ENCODE measurements around the gene PLEKHA7.
"Not testable (repeated sequence)": the region's sequence is repeated elsewhere in the genome, so short reads cannot be mapped to it uniquely, and the experiment has no call there.

PLEKHA7 gene

DNA sequence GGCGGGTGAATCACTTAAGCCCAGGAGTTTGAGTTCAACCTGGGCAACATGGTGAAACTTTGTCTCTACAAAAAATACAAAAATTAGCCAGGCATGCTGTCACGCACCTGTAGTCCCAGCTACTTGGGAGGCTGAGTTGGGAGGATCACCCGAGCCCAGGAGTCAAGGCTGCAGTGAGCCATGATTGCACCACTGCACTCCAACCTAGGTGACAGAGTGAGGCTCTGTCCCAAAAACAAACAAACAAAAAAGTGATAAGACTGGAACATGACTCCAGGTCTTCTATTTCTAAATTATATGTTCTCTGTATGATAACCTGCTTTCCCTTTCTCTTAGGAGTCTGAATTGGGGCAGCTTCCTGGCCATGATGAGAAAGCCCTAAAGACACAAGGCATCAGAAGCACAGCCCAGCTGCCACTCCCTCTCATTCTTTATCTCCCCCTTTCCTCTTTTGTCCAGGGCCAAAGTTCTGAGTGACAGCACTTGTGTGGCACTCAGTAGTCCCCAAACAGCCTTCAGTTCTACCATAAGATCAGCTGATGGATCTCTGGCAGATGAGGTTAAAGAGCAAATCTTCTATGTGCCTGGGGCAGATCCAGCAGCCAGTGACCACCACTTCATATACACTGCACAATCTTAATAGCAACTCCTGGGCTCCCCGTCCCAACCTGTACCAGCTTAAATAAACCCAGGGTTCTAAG lies 139.8 kb downstream of the PLEKHA7 start:
- DNase-seq: no peak

DNA sequence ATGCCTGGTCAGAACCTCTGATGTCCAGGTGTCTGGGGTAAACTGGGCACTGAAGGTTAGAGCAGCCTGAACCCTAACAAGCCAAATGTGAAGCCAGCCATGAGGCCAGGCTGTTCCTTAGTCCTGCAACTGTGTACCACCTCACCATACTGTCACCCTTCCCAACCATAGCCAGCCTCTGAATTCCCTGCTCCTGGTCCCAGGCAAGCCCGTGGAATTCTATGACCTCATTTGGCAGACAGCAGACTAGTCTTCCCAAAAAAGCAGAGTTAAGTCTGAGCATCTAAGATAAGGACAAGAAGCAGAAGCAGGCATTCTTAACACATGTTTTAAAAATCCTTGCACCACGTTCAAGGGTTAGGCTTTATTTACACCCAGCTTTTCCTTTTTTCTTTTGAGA lies 140.9 kb downstream of the PLEKHA7 start:
- DNase-seq: no peak

DNA sequence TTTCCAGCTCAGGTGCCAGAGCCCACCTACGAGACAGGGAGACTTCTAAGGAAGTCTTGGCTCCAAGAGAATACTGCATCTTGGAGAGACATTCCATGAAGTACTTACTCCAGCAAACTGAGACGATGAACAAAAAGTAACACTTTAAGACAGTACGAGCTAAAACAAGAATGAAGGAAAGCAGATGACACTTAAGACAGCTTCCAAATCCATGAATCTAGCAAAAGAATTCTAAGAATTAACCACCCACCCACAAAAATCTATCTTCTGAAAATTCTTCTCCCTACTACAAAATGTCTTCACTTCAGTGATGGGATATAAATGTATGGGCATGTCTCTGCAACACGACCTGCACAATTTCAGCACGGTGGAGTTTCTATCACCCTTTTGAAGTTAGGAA lies 142.8 kb downstream of the PLEKHA7 start:
- no peak for DNase-seq

DNA sequence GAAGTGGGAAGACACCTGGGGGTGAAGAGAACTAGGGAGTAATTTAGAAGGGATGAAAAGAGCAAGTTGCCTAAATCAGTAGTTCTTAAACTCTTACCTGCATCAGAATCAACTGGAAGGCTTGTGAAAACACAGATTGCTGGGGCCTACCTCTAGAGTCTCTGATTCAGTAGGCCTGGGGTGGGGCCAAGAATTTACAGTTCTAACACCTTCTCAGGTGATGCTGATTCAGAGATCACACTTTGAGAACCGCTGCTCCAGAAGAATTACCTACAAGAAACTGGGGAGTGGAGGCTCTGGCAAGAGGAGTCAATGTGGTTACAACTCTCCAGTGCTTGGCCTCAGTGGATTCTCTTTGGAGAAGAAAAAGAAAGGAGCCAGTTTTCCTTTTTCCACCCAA lies 147.1 kb downstream of the PLEKHA7 start:
- DNase-seq: no peak

DNA sequence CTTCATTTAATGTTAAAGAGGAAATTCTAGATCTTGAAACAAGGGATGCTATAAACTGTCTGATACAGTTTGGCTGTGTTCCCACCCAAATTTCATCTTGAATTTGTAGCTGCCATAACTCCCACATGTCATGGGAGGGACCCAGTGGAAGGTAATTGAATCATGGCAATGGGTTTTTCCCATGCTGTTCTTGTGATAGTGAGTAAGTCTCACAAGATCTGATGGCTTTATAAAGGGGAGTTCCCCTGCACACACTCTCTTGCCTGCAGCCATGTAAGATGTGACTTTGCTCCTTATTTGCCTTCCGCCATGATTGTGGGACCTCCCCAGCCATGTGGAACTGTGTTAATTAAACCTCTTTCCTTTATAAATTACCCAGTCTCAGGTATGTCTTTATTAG lies 149.8 kb downstream of the PLEKHA7 start:
- not testable (repeated sequence) for DNase-seq

DNA sequence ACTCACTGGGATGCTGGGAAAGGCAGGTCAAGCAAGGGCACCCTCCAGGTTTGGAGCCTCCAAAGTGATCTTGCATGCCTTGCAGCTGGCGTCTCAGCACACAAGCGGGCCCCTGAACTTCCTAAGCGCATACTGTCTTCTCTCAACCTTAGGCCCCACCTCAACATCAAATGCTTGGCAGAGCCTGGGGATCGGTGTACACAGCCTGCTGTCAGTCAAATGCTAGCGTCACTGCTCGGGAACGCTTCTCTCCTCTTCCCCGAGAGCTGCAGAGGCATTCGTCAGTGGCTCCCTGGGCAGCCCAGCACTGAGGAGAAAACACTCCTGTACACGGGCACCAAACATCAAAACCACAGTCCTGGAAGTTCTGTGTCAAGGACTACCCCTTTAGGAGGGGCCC lies 150.8 kb downstream of the PLEKHA7 start:
- DNase-seq: peak; percentile 86

DNA sequence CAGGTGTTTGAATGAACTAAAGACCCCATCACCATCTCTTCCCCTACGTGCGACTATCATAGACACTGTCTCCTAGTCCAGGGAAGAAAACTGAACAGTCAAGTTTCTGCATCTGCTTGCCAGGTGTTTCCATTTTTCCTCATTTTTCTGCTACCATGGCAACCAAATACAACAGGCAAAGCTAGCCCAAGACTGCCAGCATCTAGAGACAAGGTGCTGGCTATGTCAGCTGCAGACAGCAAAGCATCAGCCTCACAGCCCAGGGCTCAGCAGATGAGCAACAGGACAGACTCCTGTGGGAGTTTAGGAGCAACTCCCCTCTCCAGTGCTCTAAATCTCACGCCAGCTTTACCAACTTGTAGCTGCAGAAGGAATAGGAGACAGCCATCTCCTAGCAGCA lies 151.5 kb downstream of the PLEKHA7 start:
- DNase-seq: no peak

DNA sequence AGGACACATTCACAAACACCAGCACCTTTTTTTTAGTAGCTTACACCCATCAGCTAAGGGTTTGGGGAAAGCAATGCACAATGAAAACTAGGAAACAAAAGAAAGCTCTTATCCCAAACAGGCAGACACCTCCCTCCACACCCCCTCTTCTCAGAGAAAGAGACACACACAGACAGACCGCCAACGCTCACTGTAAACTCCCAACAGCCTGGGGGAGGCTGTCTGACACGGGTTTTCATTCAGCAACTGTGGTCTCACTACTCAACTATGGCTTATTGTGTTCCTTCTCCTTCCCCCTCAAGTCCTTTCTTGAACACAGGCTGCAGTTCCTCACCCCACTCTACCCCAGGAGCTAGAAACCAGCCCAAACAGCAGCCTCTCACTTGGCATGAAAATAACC lies 152.4 kb downstream of the PLEKHA7 start:
- DNase-seq: no peak

DNA sequence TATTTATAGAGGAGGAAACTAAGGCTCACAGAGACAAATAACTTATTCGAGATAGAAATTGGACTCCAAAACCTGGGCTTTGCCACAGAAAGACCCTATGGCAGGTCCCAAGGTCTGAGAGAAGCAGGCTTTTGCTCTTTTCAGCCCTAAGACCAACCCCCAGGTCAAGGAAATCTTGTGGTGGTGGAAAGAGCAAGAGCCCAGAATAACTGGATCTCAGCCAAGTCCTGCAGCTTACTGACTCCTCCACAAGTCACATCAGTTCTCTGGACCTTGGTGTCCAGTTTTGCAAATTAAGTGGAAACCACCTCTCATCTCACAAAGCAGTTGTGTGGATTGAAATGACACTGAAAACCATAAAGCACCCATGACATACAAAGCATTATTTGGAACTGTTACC lies 153.6 kb downstream of the PLEKHA7 start:
- no peak for DNase-seq

DNA sequence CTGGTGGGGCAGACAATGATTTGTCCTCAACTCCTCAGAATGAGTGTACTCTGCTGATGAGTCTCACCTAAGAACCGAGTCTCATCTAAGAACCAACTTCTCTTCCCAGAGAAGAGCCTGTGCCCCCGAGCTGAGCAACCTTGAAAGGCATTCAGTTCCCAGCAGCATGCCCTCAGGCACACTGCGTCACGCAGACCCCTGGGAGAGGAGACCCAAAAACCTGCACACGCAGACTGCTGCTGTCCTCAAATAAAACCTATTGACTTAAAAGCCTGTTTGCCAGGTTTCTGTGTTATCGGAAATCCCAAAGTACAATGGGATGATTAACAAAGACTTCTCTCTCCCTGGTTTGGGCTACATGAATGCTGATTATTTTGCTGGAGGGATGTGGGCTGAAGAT lies 154.6 kb downstream of the PLEKHA7 start:
- no peak for DNase-seq

DNA sequence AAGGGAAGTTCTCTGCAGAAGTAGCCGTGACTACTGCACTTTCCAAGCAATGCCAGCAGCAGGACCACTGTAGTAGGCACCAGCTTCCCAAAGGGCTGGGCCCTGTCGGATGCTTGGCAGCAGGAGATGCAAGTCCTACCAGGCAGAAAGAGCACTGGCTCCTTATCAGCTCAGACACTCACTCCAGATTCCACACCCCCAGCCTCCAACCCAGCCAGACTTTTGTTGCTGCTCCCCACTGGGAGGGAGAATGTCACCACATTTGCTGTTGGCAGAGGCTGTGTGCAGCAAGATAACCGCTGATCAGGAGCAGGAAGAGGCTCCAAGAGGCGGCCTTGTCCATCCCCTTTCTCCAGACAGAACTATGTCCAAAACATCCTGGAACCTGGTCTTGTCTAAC lies 157.0 kb downstream of the PLEKHA7 start:
- DNase-seq: no peak

DNA sequence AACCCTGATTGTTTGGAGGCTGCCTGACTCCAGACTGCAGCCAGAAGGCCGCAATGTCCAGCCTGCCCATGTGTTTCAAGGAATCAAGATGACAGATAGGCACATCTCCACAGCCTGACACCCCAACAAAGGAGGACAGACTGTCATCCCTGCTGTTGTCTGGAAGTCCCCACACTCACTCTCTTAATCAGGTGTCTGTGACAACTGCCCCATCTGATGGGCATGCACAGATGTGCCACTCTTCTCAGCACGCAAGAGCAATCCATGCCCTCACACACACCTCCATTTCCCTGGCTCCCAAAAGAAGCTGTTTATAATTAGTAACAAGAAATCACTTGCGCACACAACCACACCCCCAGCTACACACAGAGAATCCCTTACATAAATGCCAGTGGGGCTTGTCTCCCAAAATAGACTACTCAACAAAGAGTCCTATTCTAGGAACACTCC lies 158.2 kb downstream of the PLEKHA7 start:
- DNase-seq: no peak

DNA sequence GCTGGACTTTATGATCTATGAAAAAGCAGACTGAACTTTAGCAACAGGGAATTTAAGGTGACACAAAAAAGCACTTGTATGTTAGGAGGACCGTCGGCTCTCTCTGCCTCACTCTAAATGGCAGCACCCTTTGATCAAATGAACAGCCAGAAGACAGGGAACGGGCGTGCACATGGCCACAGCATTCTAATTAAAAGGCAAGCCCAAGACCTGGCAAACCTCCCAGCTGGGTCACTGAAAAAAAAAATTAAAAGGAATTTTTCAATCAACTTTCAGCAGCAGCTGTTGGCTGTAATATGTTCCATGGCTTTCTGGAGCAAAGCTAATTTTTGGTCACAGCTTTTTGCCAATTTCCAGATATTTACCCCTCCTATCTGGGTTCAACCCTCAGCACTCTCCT lies 159.2 kb downstream of the PLEKHA7 start:
- DNase-seq: no peak

DNA sequence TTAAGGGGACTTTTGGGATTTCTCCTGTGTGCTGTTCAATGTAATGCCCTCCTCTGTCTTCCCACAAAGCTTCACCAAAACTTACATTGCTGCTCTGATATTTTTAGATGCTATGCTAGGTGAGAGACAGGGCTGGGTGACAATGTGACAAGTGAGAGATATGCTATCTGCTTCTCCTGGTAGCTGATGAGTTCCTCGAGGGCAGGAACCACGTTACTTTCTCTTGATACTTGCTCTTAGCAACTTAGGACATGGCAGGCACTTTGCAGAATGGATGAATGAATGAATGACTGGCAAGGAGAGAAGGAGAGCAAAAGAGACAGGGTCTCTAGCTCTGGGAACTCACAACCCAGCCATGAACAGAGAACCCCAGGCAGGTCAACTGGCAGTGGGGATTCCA lies 160.4 kb downstream of the PLEKHA7 start:
- no peak for DNase-seq

DNA sequence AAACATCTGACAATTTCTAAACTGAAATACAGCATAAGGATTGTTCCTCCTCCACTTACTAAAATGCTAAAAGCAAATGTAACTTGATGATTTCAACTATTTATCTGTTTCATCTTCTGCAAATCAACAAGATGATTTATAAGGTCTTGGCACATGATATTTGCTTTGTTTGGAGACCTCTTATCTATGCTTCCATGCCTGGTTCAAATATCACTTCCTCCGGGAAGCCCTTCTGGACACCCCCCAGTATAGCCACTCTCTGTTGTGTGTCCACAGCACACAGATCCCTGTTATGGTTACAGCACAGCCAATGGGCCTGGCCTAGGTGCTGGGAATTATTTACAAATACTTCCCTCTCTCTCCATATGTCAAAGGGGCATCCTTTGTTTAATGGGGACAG lies 160.9 kb downstream of the PLEKHA7 start:
- DNase-seq: no peak

DNA sequence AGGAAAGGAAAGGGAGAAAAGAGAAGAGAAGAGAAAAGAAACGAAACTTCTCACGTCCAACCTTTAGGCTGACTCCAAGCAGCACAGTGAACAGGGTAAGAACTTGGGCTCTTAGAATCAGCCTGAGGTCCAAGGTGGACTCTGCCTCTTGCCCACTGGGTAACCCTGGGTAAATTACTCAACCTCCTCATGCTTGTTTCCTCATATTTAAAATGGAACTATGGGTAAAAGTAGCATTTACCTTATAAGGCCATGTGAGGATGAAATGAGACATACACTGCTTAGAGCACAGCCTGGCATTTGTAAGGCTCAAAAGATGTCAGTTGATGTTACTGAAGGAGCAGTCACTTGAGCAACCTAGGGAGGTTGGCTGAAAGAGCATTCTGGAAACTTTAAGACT lies 167.9 kb downstream of the PLEKHA7 start:
- DNase-seq: no peak

DNA sequence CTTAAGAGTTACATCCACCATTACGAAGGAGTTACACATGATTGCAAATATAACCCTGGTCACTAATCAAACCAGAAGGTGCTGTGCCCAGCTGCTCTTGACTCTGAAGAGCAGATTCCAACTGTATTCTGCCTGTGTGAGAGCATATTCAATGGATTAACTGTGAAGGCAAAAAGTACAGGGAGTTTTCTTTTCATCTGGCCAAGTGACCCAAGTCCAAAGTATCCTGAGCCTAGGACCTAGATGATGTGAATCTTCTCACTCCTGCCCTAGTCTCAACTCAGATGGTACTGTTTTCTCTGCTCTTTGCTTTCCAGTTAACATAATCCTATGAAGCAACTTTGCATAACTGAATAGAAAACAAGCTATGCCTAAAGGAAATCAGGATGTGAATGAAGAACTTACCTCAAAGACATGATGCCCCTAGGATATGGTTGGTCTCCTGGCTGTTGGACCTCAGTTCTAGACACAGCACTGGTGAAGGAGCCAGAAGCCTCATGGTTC lies 169.9 kb downstream of the PLEKHA7 start:
- no peak for DNase-seq

DNA sequence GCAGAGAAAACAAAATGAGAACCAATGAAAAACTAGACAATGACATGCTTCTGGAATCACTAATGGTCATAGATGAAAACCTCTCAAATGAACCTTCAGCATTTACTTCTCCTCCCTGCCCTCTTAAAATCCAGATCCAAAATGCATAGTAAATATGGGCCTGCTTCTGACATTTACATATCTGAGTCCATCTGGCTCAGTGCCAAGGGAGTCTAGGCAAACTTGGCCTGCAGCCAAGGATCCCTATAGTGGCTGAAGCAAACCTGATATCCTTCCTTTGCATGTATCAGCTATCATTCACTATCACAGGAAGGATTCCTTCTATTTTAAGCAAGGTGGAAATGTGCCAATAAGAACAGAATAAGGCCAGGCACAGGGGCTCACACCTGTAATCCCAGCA lies 170.9 kb downstream of the PLEKHA7 start:
- DNase-seq: no peak

DNA sequence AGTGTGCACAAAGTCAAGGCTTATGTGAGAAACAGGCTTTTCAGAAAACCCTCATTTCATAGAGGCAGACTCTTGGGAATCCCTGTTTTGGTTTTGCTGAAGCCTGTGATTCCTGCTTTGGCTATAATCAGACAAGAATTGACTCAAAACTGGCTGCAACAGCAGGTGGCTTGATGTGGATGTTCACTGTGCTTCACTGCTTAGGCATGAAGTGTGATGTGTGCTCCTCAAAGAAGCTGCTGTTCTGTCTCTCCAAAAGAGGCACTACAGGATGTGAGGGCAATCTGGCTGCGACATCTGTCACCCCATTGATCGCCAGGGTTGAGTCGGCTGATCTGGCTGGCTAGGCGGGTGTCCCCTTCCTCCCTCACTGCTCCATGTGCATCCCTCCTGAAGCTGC lies 172.2 kb downstream of the PLEKHA7 start:
- DNase-seq: no peak

DNA sequence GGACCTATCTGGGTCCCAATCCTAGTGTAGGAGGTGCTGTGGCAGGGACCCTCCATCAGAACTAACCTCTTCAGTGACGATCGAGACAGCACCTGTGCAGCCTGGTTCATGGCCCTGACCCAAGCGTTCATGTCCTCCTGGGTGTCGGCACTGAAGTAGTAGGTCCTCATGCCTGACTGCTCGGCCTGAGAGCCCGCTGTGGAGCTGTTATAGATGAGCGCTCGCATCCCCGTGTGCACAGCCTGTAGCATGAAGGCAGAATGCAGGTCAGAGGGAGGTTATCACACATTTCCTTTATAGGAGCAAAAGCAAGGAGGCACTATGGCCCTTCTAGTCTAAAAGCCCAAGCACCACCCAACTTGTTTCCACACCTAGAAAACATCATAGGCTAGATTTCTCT lies 172.7 kb downstream of the PLEKHA7 start:
- DNase-seq: no peak

DNA sequence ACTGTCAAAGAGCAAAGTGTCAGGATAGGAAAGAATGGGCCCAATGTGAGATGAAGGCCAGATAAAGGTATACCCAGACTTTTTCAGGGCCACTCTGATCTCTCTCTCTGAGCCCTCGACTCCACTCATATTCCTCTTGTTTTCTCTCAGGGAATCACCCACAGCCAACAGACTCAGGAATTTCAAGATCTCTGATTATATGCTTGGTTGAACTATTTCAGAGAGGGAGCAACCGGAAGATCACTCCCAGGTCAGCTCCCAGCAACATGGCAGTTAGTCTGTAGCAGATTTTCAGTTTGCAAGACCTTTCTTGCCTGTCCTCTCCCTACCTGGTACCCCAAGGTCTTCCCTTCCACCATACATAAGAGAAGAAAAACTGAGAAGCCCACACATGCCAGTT lies 173.3 kb downstream of the PLEKHA7 start:
- no peak for DNase-seq

DNA sequence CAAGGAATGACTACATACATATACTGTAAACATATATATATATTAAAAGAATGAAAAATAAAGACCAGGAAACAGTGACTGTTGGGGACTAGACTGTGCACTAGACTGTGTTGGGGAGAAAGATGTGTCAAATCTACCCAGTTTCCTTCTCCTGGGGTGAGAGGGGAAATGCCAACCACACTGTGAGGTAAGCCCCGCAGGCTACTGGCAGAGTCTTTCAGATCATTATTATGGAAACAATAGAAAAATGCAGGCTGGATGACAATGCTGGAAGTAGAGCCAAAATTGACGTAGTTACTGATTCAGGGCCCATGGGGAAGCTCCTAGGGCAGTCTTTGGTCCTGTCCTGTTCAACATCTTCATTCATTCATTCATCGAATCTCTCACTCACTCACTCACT lies 174.4 kb downstream of the PLEKHA7 start:
- DNase-seq: no peak

DNA sequence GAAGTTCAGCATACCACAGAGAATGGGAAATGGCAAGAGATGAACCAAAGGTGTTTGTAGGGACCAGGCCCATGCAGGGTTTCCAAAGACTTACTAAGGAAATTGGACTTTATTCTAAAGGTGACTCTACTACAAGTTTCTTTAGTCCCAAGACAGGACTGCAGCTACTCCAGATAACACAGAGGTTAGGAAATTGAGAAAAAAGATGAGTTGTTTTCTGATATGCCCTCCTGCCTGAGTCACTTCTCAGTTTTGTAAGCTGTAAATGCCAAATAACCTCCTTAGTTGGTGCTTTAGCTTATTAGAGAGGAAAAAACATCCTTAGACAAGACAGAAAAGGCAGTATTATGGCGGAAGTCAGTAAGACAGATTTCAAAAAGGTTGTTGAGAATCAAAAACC lies 179.8 kb downstream of the PLEKHA7 start:
- no peak for DNase-seq

DNA sequence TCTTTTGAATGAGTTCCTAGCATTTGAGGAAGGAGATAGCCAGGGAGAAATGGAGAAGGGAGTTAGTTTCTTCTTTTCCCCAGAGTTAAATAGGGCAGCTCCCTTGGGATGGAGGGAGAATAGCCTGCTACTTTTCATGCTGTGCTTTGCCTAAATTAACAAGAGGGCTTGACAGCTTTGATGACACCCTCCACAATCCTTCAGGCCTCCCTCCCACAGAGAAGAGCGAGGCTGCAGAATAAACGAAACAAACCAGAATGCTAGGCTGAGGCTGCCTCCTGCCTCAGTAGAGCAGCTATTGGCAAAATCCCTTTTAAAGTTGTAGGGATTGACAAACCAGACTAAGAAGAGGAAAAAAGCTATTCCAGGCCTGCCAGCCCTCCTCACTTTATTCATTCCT lies 181.2 kb downstream of the PLEKHA7 start:
- no peak for DNase-seq

DNA sequence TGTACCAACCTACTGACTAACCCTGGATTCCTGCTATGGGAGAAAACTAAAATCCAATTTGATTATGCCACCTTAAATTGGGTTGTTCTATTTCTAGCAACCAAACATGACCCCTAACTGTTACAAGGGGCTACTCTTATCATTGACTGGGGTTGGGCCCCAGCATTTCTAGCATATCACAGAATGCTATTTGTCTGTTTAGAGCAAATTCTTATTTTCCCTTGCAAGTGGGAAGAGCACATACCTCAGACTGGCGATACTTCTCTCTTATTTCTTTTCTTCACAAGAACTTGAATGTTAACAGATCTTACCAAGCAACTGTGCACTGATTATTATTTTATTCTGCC lies 182.0 kb downstream of the PLEKHA7 start:
- no peak for DNase-seq
